Gastrocnemius medialis (tissue), 4 donors: ENCODE data around the gene GRM8.

Experiments
- POLR2A ChIP-seq, 2 donors: fragments of 450-650 bp; IDR thresholded peaks; one replicate each; pipeline ENCODE4 v1.6.1; 2017; ENCODE audit warnings: antibody characterized with exemption in 2 of 2, mild to moderate bottlenecking in 2 of 2, moderate library complexity in 2 of 2
- TF ChIP-seq, protein P1 (sequence below), 5 experiments: fragments of 450-650 bp in 3 of 5; fragments of 200-600 bp in 2 of 5; sonication (generic) in 2 of 5; IDR thresholded peaks in 4 of 5; conservative IDR thresholded peaks in 1 of 5; 1 replicate in 4 of 5; 2 replicates in 1 of 5; pipeline ENCODE4 v1.5.1; 2016 to 2019; ENCODE audit warnings: antibody characterized with exemption in 5 of 5, mild to moderate bottlenecking in 3 of 5, moderate library complexity in 3 of 5

- TF ChIP-seq, protein P1, sequence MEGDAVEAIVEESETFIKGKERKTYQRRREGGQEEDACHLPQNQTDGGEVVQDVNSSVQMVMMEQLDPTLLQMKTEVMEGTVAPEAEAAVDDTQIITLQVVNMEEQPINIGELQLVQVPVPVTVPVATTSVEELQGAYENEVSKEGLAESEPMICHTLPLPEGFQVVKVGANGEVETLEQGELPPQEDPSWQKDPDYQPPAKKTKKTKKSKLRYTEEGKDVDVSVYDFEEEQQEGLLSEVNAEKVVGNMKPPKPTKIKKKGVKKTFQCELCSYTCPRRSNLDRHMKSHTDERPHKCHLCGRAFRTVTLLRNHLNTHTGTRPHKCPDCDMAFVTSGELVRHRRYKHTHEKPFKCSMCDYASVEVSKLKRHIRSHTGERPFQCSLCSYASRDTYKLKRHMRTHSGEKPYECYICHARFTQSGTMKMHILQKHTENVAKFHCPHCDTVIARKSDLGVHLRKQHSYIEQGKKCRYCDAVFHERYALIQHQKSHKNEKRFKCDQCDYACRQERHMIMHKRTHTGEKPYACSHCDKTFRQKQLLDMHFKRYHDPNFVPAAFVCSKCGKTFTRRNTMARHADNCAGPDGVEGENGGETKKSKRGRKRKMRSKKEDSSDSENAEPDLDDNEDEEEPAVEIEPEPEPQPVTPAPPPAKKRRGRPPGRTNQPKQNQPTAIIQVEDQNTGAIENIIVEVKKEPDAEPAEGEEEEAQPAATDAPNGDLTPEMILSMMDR (IDR thresholded peaks at IDR 0.05 in 4 of 5, conservative IDR thresholded peaks at IDR 0.05 in 1 of 5) = no peak
- no peak for TF ChIP-seq POLR2A (IDR thresholded peaks at IDR 0.05)
Measured at GRCh38 chr7:126659124-126659523, 593.6 kb downstream of the GRM8 start.
